ENCODE results near the gene FAM81B. TPM values are rescaled to one million over a fixed set of nuclear protein-coding genes. Genes with fewer than 3 reads are reported as not detected.

Gene FAM81B
- total RNA-seq, 1 donor from 2014 or later, result not detected

- DNase-seq (ENCODE audit: low read depth), result no peak
Observed at GRCh38 chr5:95401626-95402025, 10.5 kb downstream of the FAM81B start.

- DNase-seq (ENCODE audit: low read depth), result no peak
Observed at GRCh38 chr5:95403996-95404395, 12.8 kb downstream of the FAM81B start.

- peak; percentile 85 for DNase-seq (ENCODE audit: low read depth)
Observed at GRCh38 chr5:95406426-95407090, 15.4 kb downstream of the FAM81B start.

GRCh38 chr5:95410279-95410678, 19.1 kb downstream of the FAM81B start:
- DNase-seq (ENCODE audit: low read depth), result no peak

DNA sequence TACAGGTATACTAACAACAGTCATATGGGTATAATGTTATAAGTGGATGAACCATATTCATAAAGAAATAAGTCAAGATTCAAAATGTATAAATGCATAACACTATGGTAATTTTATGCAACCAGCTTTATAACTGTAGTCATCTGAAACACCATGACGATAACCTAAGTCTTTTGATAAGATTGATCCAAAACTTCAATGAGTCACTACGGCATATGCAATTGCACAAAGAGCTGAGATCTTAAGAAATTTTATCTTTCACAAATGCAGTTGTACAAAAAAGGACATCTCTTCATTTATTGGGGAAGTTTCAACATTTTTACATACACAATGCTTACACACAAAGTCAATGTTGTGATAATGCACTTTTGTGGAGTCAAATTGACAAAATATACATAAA, 20.3 kb downstream of the FAM81B start:
- DNase-seq (ENCODE audit: low read depth), result no peak

DNA sequence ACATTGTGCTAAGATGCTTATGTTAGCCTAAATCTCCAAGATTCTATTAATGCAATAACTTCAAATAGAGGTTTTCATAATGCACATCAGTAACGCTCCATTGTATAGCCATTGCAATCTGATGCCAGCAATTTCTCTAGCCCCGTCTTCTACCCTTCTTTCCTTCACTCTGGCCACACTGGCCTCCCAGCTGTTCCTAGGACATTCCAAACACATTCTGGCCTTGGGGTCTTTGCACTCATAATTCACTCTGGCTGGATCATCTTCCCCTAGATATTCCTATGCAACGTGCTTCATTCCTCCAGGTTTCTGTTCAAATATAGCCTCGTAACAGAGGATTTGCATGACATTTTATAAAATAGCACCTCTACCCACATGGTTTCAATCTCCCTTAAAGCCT, 23.3 kb downstream of the FAM81B start:
- DNase-seq (ENCODE audit: low read depth), result peak; percentile 41

DNA sequence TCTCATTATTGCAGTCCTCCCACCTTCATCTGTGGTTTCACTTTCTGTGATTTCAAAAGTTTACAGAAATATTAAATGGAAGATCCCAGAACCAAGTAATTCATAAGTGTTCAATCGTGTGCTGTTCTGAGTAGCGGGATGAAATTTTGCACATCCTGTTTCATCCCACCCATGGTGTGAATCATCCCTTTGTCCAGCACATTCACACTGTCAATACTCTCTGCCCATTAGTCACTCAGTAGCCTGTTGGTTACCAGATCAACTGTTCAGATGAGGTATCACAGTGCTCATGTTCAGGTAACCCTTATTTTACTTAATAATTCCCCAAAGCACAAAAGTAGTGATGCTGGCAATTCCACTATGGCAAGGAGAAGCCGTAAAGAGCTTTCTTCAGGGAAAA, 26.8 kb downstream of the FAM81B start:
- no peak for DNase-seq (ENCODE audit: low read depth)

- DNase-seq (ENCODE audit: low read depth), result peak; percentile 44
Observed at GRCh38 chr5:95422838-95423237, 31.7 kb downstream of the FAM81B start.

- DNase-seq (ENCODE audit: low read depth), result no peak
Observed at GRCh38 chr5:95424016-95424415, 32.9 kb downstream of the FAM81B start.

- DNase-seq (ENCODE audit: low read depth), result no peak
Observed at GRCh38 chr5:95424526-95424925, 33.4 kb downstream of the FAM81B start.

- no peak for DNase-seq (ENCODE audit: low read depth)
Observed at GRCh38 chr5:95426227-95426626, 35.1 kb downstream of the FAM81B start.

DNA sequence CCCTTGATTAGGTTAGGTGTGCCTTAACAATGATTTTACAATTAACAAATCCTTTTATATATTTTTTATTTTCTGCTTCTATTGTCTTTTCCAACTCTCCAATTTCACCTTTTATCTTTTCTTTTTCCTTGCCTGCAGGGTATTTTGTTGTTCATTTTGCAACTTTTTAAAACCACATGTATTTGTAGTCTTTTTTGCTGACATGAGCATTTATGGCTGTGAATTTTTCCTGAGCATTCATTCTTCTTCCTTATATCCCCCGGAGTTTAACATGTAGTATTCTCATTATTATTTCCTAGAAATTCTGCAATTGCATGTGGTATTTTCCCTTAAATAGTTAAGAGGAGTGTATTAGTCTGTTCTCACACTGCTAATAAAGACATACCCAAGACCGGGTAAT, 41.6 kb downstream of the FAM81B start:
- no peak for DNase-seq (ENCODE audit: low read depth)

- DNase-seq (ENCODE audit: low read depth), result no peak
Observed at GRCh38 chr5:95439801-95440493, 48.8 kb downstream of the FAM81B start.

- no peak for DNase-seq (ENCODE audit: low read depth)
Observed at GRCh38 chr5:95440825-95441224, 49.7 kb downstream of the FAM81B start.

- no peak for DNase-seq (ENCODE audit: low read depth)
Observed at GRCh38 chr5:95441636-95442035, 50.5 kb downstream of the FAM81B start.

DNA sequence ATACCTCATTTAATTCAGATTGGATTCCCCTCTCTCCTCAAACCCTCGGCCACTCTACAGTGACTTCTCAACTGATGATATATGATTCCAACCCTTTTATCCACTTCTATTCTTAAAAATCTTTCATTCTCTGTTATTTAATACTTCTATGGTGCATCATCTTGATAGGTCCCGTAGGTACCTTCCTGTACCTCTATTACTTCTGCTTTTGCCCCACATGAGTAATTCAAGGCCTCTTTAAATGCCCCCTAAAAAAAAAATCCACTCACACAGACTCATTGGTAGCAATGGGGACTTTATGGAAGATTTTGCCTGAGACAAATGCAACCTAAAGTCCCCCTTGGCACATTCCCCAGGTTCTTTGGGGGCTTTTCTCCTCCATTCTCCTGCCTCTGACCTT, 54.3 kb downstream of the FAM81B start:
- DNase-seq (ENCODE audit: low read depth), result no peak

DNA sequence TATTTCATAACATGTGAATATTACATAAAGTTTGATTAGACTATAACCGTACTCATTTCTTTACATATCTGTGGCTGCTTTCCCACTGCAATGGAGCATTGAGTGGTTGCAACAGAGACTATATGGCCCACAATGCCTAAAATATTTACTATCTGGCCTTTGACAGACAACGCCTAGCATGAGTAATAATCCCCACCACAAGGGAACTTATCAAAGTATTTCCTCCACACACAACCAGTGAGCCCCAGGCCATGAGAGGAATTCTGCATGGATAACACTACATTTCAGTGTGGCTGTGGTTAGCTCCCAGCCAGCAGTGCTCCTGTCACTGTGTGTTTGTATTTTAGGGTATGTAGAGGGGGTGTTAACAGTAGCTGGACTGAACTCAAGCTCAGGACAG, 54.8 kb downstream of the FAM81B start:
- DNase-seq (ENCODE audit: low read depth), result peak; percentile 21

DNA sequence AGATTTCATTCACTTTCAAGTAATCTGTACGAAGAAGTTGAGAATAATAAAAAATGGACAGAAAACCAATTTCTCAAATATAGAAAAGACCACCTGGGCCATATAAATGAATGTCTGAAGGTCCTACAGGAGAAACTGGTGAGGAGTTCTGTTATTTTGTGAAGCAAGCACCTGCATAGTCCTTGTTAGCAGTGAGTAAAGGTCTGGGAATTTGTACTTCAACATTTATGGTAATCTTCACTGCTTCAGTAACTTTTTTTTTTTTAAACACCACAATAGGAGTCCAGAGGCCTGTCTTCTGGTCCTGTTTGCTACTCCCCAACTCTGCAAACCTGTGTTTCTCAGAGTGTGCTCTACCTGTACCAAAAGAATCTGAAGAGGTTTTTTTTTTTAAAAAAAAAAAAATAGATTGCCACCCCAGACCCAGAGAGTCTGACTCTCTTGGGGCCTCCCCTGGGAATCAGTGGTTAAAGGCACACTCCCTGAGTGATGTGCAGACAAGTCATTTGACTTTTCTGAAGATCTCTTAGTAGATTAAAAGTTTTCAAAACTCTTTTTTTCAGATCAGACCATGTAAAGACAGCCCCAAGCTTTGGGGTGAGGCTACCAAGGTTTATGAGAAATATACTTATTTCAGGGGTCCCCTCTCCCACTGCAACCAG, 55.5 kb downstream of the FAM81B start:
- DNase-seq (ENCODE audit: low read depth), result no peak

DNA sequence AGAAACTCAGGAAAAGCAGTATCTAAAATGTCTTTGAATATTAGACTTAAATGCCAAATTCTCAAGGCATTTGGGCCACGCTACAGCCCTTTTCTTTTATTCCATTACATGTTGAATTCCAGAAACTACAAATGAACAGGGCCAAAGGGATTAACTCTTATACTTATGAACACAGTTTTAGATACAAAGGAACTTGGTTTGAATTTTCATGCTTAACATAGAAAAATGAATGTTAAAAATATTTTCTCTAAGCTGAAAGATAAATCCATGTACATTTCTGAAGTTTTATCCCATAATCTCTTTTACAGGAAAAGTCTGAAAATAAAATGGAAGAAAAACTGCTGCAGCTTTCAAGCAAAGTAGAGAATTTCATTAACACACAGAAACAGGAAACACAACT, 56.8 kb downstream of the FAM81B start:
- no peak for DNase-seq (ENCODE audit: low read depth)

DNA sequence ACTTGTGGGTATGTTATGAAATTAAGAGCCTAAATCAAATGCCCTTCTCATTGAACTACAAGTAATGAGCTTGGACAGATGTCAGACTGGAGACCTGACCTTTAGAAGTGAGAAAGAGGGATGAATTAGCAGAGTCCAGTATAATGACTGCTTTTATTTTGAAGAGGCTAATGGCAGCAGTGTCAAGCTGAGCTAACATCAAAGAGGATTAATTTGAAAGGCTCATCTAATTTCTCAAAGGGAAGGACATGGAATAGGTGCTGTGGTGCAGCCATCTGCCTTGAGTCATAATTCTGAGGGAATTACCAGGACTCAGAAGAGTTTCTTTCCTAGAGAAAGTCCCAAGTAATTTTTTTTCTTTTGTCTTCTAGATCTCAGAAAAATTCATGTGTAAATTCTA, 57.6 kb downstream of the FAM81B start:
- DNase-seq (ENCODE audit: low read depth), result no peak

DNA sequence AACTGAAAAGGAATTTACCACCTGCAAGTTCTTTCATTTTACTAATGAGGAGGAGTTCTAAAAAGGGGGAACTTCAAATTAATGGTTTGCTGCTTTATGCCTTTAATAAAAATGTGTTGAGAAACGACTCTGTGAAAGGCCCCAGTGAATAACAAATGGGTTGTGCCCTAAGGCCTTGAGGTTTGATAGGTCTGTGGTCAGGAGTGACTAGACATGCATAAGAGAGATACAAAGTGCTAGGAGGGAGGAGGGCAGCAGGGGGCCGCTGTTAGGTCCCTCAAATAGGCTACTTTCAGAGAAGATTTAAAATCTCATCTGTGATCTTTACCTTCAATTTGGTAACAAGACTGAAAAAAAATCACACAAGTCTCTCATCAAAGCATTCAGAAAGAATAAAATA, 58.3 kb downstream of the FAM81B start:
- no peak for DNase-seq (ENCODE audit: low read depth)

DNA sequence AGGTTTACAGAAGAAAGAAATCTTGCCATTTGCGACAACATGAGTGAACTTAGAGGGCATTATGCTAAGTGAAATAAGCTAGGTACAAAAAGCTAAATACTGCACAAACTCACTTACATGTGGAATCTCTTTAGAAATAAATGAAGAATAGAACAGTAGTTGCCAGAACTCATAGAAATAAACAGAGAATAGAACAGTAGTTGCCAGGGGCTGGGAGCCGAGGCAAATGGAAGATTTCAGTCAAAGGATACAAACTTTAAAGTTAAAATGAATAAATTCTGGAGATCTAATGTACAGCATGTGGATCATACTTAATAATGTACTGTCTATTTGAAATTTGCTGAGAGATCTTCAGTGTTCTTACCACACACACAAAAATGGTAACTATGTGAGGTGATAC, 63.4 kb downstream of the FAM81B start:
- DNase-seq (ENCODE audit: low read depth), result no peak

DNA sequence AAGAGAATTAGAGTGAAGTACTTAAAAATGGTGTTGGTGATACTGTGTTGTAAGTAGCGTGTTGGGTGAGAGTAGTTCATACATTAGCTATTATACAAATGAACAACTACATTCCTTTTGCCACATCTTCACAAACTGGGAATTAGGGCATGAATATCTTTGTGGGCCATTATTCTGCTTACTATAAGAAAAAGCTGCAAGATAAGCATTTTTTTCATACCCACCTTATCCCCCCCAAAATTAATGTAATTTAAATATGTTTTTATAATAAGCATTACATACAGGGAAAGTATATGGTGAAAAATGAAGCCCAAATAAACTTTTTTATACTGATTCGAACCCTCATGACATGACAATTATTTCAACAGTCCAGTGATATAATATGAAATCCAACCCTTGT, 69.5 kb downstream of the FAM81B start:
- DNase-seq (ENCODE audit: low read depth), result no peak

Measured in myocyte (in vitro differentiated cells).